ENCODE data around the gene PARP16.
"Not testable (repeated sequence)": the region's sequence is repeated elsewhere in the genome, so short reads cannot be mapped to it uniquely, and the experiment has no call there.

PARP16 gene

GRCh38 chr15:65233696-65234095 is 53.0 kb downstream of the PARP16 start:
- Histone ChIP-seq H3K4me3 (replicated peaks; ENCODE audit: low read depth, low read length) (no peak overlapping the region), H3K36me3 (ENCODE audit: control insufficient read depth, insufficient read depth, low read length) (no peaks in the 10 kb centered on the region), H3K27me3 (replicated peaks; ENCODE audit: control insufficient read depth, insufficient read depth, low read length) (no peaks in the 10 kb centered on the region)
- no peak for TF ChIP-seq CTCF (IDR thresholded peaks at IDR 0.05; ENCODE audit: insufficient read depth, low read length, poor library complexity, severe bottlenecking)
- no peak for DNase-seq (ENCODE audit: extremely low read depth, insufficient read length)

- H3K4me3 ChIP-seq (replicated peaks; ENCODE audit: low read depth, low read length), result no peak overlapping the region
- no peak for DNase-seq (ENCODE audit: extremely low read depth, insufficient read length)
These were observed 54.2 kb downstream of the PARP16 start for GRCh38 chr15:65232520-65232919.

GRCh38 chr15:65231306-65231705 is 55.4 kb downstream of the PARP16 start:
- no peak for DNase-seq (ENCODE audit: extremely low read depth, insufficient read length)
- H3K27me3 ChIP-seq (replicated peaks; ENCODE audit: control insufficient read depth, insufficient read depth, low read length), result no peaks in the 10 kb centered on the region
- no peak overlapping the region for H3K4me3 ChIP-seq (replicated peaks; ENCODE audit: low read depth, low read length)
- TF ChIP-seq CTCF (IDR thresholded peaks at IDR 0.05; ENCODE audit: insufficient read depth, low read length, poor library complexity, severe bottlenecking), result no peak
- no peaks in the 10 kb centered on the region for H3K36me3 ChIP-seq (ENCODE audit: control insufficient read depth, insufficient read depth, low read length)

More at GRCh38 chr15:65232520-65232919, 54.2 kb downstream of the PARP16 start:
- no peak for TF ChIP-seq CTCF (IDR thresholded peaks at IDR 0.05; ENCODE audit: insufficient read depth, low read length, poor library complexity, severe bottlenecking)
- no peaks in the 10 kb centered on the region for H3K27me3 ChIP-seq (replicated peaks; ENCODE audit: control insufficient read depth, insufficient read depth, low read length)
- H3K36me3 ChIP-seq (ENCODE audit: control insufficient read depth, insufficient read depth, low read length), result no peaks in the 10 kb centered on the region

- not testable (repeated sequence) for H3K4me3 ChIP-seq (replicated peaks; ENCODE audit: low read depth, low read length); DNase-seq (ENCODE audit: extremely low read depth, insufficient read length); H3K36me3 ChIP-seq (ENCODE audit: control insufficient read depth, insufficient read depth, low read length); H3K27me3 ChIP-seq (replicated peaks; ENCODE audit: control insufficient read depth, insufficient read depth, low read length)
These were observed 59.8 kb downstream of the PARP16 start for GRCh38 chr15:65226901-65227300.

- TF ChIP-seq CTCF (IDR thresholded peaks at IDR 0.05; ENCODE audit: insufficient read depth, low read length, poor library complexity, severe bottlenecking), result no peak
- H3K36me3 ChIP-seq (ENCODE audit: control insufficient read depth, insufficient read depth, low read length), result no peaks in the 10 kb centered on the region
- no peak for DNase-seq (ENCODE audit: extremely low read depth, insufficient read length)
- H3K4me3 ChIP-seq (replicated peaks; ENCODE audit: low read depth, low read length), result no peak overlapping the region
- H3K27me3 ChIP-seq (replicated peaks; ENCODE audit: control insufficient read depth, insufficient read depth, low read length), result no peaks in the 10 kb centered on the region; the same call in 1 of the 2 replicates
These were observed 60.5 kb downstream of the PARP16 start for GRCh38 chr15:65226221-65226620.

GRCh38 chr15:65223996-65224395 is 62.7 kb downstream of the PARP16 start:
- DNase-seq (ENCODE audit: extremely low read depth, insufficient read length), result no peak
- Histone ChIP-seq H3K36me3 (ENCODE audit: control insufficient read depth, insufficient read depth, low read length) (no peaks in the 10 kb centered on the region), H3K27me3 (replicated peaks; ENCODE audit: control insufficient read depth, insufficient read depth, low read length) (no peaks in the 10 kb centered on the region; the same call in 1 of the 2 replicates), H3K4me3 (replicated peaks; ENCODE audit: low read depth, low read length) (no peak overlapping the region)
- TF ChIP-seq CTCF (IDR thresholded peaks at IDR 0.05; ENCODE audit: insufficient read depth, low read length, poor library complexity, severe bottlenecking), result no peak

All from GM06990 (cell line).